PC-3 (cell line): ENCODE measurements around the gene RPL3. TPM values are rescaled to one million over a fixed set of nuclear protein-coding genes. Genes with fewer than 3 reads are reported as not detected.

ENCODE experiments used
- ATAC-seq: fragments of 200-7000 bp; cut with Tn5 transposase; 2 replicates; pipeline ENCODE4 v1.9.1; 2020; ENCODE audit warnings: mild to moderate bottlenecking, moderate library complexity
- BruUV-seq: library from RNA; stranded (reverse); fragments of 400-500 nt; replicated peaks from 2 replicates; lab custom pipeline; 2021; lab: Mats Ljungman, UMichigan
- CTCF ChIA-PET: fragments of 300-600 bp; sonication (Branson Sonifier 250); formaldehyde crosslinking; loops from one replicate; lab custom pipeline; 2022; ENCODE audit warnings: antibody characterized with exemption; lab: Charles Lee
- POLR2A ChIA-PET: fragments of 300-600 bp; sonication (Branson Sonifier 250); formaldehyde crosslinking; loops from one replicate; lab custom pipeline; 2022; ENCODE audit warnings: antibody characterized with exemption; ENCODE audit not compliant: unreplicated experiment; lab: Charles Lee
- DNase-seq: peaks from one replicate; pipeline ENCODE4 v3.0.0-alpha.2; 2015
- H2AFZ ChIP-seq: fragments of 300-600 bp; sonication (generic); 2 replicates; pipeline ENCODE4 v1.6.0; 2016; ENCODE audit warnings: antibody characterized with exemption, low read length
- H3F3A ChIP-seq: fragments of 300-600 bp; sonication (generic); one replicate; pipeline ENCODE4 v1.6.0; 2017; ENCODE audit warnings: antibody characterized with exemption, low read length, control low read depth, mild to moderate bottlenecking; ENCODE audit not compliant: unreplicated experiment
- H3K27ac ChIP-seq: fragments of 300-600 bp; sonication (generic); 2 replicates; pipeline ENCODE4 v1.5.1; 2016; ENCODE audit warnings: mild to moderate bottlenecking, low read length
- H3K27me3 ChIP-seq: fragments of 300-600 bp; sonication (generic); 2 replicates; pipeline ENCODE4 v1.6.1; 2016; ENCODE audit warnings: low read length, mixed read lengths
- H3K36me3 ChIP-seq: fragments of 300-600 bp; sonication (generic); 2 replicates; pipeline ENCODE4 v1.6.1; 2016; ENCODE audit warnings: low read depth, mixed run types, low read length, mixed read lengths
- H3K4me1 ChIP-seq: fragments of 300-600 bp; sonication (generic); 2 replicates; pipeline ENCODE4 v1.5.1; 2016; ENCODE audit warnings: low read length; ENCODE audit not compliant: insufficient read depth
- H3K4me2 ChIP-seq: fragments of 300-600 bp; sonication (generic); 2 replicates; pipeline ENCODE4 v1.6.0; 2016; ENCODE audit warnings: low read length
- H3K4me3 ChIP-seq: fragments of 300-600 bp; sonication (generic); 2 replicates; pipeline ENCODE4 v1.5.1; 2016; ENCODE audit warnings: mild to moderate bottlenecking, low read length, mixed read lengths
- H3K79me2 ChIP-seq: fragments of 300-600 bp; sonication (generic); 2 replicates; pipeline ENCODE4 v1.6.1; 2017; ENCODE audit warnings: low read length, mixed read lengths
- H3K9ac ChIP-seq: fragments of 300-600 bp; sonication (generic); 2 replicates; pipeline ENCODE4 v1.6.0; 2016; ENCODE audit warnings: mild to moderate bottlenecking, low read length
- H3K9me2 ChIP-seq: fragments of 300-600 bp; sonication (generic); replicated peaks from 2 replicates; pipeline ENCODE4 v1.6.1; 2016; ENCODE audit warnings: mixed run types, low read length, mixed read lengths
- H3K9me3 ChIP-seq: fragments of 300-600 bp; sonication (generic); 2 replicates; pipeline ENCODE4 v1.6.1; 2016; ENCODE audit warnings: low read length, mixed read lengths
- H4K20me1 ChIP-seq: fragments of 300-600 bp; sonication (generic); 2 replicates; pipeline ENCODE4 v1.6.1; 2016; ENCODE audit warnings: low read length, mixed read lengths
- EZH2 ChIP-seq: fragments of 300-600 bp; sonication (generic); IDR thresholded peaks from one replicate; pipeline ENCODE4 v1.6.1; 2017; ENCODE audit warnings: antibody characterized with exemption, mild to moderate bottlenecking, low read length; ENCODE audit not compliant: unreplicated experiment
- EZH2phosphoT487 ChIP-seq: fragments of 300-600 bp; sonication (generic); IDR thresholded peaks from 2 replicates; pipeline ENCODE4 v1.6.1; 2018; ENCODE audit warnings: mild to moderate bottlenecking, antibody characterized with exemption, low read length, borderline replicate concordance
- intact Hi-C: fragments of 100-400 bp; cut with micrococcal nuclease; formaldehyde crosslinking; loops from 2 replicates; pipeline ENCODE4 v1.9.0; 2023
- total RNA-seq: library from RNA; depleted of rRNA; stranded (reverse); fragments of >200 nt; gene quantifications from 2 replicates; pipeline ENCODE4 v1.2.3, GENCODE V29; 2014
- TF ChIP-seq, protein P1 (sequence below): fragments of 300-600 bp; sonication (generic); conservative IDR thresholded peaks from 2 replicates; pipeline ENCODE4 v1.5.1; 2017; ENCODE audit warnings: antibody characterized with exemption, low read depth, mild to moderate bottlenecking, low read length

The RPL3 gene
- total RNA-seq, 1 experiment from 2014 or later, result 1,363 TPM

GRCh38 chr22:39284983-39285382 lies 34.4 kb downstream of the RPL3 start:
- no peaks in the 10 kb centered on the region for H3K79me2 ChIP-seq
- H3F3A ChIP-seq, result no peaks in the 10 kb centered on the region
- POLR2A ChIA-PET, result no interaction called here
- no peak overlapping the region for H3K4me2 ChIP-seq
- no TSS peak for BruUV-seq
- no peak for DNase-seq
- H3K4me3 ChIP-seq, result no peak overlapping the region
- no peak overlapping the region for H2AFZ ChIP-seq
- H3K9me2 ChIP-seq, result no peaks in the 10 kb centered on the region
- no peak for ATAC-seq
- TF ChIP-seq, protein P1, sequence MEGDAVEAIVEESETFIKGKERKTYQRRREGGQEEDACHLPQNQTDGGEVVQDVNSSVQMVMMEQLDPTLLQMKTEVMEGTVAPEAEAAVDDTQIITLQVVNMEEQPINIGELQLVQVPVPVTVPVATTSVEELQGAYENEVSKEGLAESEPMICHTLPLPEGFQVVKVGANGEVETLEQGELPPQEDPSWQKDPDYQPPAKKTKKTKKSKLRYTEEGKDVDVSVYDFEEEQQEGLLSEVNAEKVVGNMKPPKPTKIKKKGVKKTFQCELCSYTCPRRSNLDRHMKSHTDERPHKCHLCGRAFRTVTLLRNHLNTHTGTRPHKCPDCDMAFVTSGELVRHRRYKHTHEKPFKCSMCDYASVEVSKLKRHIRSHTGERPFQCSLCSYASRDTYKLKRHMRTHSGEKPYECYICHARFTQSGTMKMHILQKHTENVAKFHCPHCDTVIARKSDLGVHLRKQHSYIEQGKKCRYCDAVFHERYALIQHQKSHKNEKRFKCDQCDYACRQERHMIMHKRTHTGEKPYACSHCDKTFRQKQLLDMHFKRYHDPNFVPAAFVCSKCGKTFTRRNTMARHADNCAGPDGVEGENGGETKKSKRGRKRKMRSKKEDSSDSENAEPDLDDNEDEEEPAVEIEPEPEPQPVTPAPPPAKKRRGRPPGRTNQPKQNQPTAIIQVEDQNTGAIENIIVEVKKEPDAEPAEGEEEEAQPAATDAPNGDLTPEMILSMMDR, result no peak
- TF ChIP-seq EZH2phosphoT487 (no peak), EZH2 (no peak)
- peaks cover 20% of the 10 kb centered on the region for H3K4me1 ChIP-seq
- no peaks in the 10 kb centered on the region for H4K20me1 ChIP-seq
- no peak overlapping the region for H3K27ac ChIP-seq
- no peak overlapping the region for H3K9ac ChIP-seq
- H3K27me3 ChIP-seq, result no peaks in the 10 kb centered on the region
- CTCF ChIA-PET, result no interaction called here
- H3K9me3 ChIP-seq, result no peaks in the 10 kb centered on the region
- intact Hi-C loops, result no loop called here
- H3K36me3 ChIP-seq, result no peaks in the 10 kb centered on the region

DNA sequence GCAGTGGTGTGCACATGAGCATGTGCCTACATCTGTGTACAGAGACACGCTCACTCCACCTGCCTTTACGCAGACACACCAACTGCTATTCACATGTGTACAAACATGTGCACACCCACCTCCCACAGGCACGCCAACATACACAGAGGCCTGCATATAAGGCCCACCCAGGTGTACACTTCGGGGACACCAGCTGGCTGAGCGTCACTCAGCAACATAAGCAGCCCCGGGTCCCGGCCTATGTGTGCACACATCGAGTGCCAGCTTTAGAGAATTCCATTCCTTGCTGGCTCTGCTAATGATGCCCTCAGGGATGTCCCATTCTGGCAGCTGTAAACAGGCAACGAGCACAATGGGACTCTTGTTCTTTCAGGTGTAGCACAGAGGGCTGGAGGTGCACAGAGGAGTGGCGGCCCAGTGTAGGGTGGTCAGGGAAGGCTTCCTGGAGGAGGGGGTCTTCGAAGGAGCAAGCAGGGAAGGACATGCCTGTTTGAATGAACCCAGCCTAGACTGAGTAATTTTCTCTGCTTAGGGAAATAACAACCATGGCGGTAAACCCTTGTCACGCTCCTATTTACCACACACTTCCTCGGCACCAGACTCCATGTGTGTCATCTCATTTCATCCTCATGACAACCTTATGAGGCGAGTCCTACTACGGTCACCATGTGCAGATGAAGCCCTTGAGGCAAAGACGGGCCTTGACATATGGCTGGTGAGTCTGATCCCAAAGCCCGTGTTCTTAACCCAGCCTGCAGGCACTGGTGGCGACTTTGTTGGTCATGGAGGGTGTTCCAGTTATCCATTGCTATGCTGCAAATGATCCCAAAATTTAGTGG lies 35.1 kb downstream of the RPL3 start:
- no peak overlapping the region for H2AFZ ChIP-seq

More for the DNA sequence above, 35.1 kb downstream of the RPL3 start:
- ChIA-PET POLR2A (no interaction called here), CTCF (interaction anchor here (0.6 kb wide), 1 partner anchor 783 kb away, joined by 3 read pairs; no protein-coding TSS in a partner anchor)
- Histone ChIP-seq H3K9me3 (no peaks in the 10 kb centered on the region), H3K79me2 (no peaks in the 10 kb centered on the region), H3K4me2 (no peak overlapping the region), H3K4me1 (peaks cover 17% of the 10 kb centered on the region), H3K9ac (no peak overlapping the region), H3K27ac (no peak overlapping the region), H3K27me3 (no peaks in the 10 kb centered on the region), H3K4me3 (no peak overlapping the region), H3F3A (no peaks in the 10 kb centered on the region), H4K20me1 (no peaks in the 10 kb centered on the region), H3K36me3 (no peaks in the 10 kb centered on the region), H3K9me2 (no peaks in the 10 kb centered on the region)
- intact Hi-C loops, result no loop called here
- DNase-seq (peak; percentile 58), ATAC-seq (peak; percentile 69)
- TF ChIP-seq EZH2phosphoT487, result no peak
- TF ChIP-seq, protein P1, result no peak
- no TSS peak for BruUV-seq
